DND-41 (cell line): Measurements from ENCODE around the gene SPEF2.
"Not testable (repeated sequence)": the region's sequence is repeated elsewhere in the genome, so short reads cannot be mapped to it uniquely, and the experiment has no call there.

Source experiments
- ATAC-seq: fragments of 200-7000 bp; cut with Tn5 transposase; 3 replicates; pipeline ENCODE4 v1.9.1; 2021; ENCODE audit warnings: low read depth; ENCODE audit not compliant: insufficient read depth
- DNase-seq: peaks from one replicate; pipeline ENCODE4 v3.0.0-alpha.2; 2020
- H2AFZ ChIP-seq: 2 replicates; pipeline ENCODE4 v1.6.0; 2012; ENCODE audit warnings: low read depth, low read length
- H3K27ac ChIP-seq: 2 replicates; pipeline ENCODE4 v1.5.1; 2012; ENCODE audit warnings: low read length, inconsistent platforms
- H3K27me3 ChIP-seq: fragments of 200-600 bp; sonication (generic); 2 replicates; pipeline ENCODE4 v1.6.0; 2012; ENCODE audit warnings: low read length, mild to moderate bottlenecking, inconsistent platforms; ENCODE audit not compliant: insufficient read depth, poor library complexity
- H3K36me3 ChIP-seq: 2 replicates; pipeline ENCODE4 v1.5.1; 2012; ENCODE audit warnings: low read length, inconsistent platforms; ENCODE audit not compliant: insufficient read depth
- H3K4me1 ChIP-seq: 2 replicates; pipeline ENCODE4 v1.5.1; 2012; ENCODE audit warnings: mild to moderate bottlenecking, low read length; ENCODE audit not compliant: insufficient read depth
- H3K4me2 ChIP-seq: 2 replicates; pipeline ENCODE4 v1.6.0; 2012; ENCODE audit warnings: mild to moderate bottlenecking, moderate library complexity, low read length, inconsistent platforms; ENCODE audit not compliant: insufficient read depth
- H3K4me3 ChIP-seq, 2 experiments: fragments of 200-600 bp in 1 of 2; shearing (Covaris generic) in 1 of 2; 2 replicates each; pipeline ENCODE4 v1.5.1; 2012 to 2016; ENCODE audit warnings: inconsistent platforms in 2 of 2, low read length in 2 of 2, mild to moderate bottlenecking in 2 of 2, low read depth in 1 of 2, moderate library complexity in 1 of 2
- H3K79me2 ChIP-seq: 2 replicates; pipeline ENCODE4 v1.6.0; 2012; ENCODE audit warnings: low read length, inconsistent platforms; ENCODE audit not compliant: insufficient read depth
- H3K9ac ChIP-seq: 2 replicates; pipeline ENCODE4 v1.6.0; 2012; ENCODE audit warnings: low read depth, mild to moderate bottlenecking, inconsistent platforms, low read length, moderate library complexity
- H3K9me3 ChIP-seq: 2 replicates; pipeline ENCODE4 v1.5.1; 2012; ENCODE audit warnings: low read length, moderate library complexity, mild to moderate bottlenecking, inconsistent platforms; ENCODE audit not compliant: insufficient read depth, severe bottlenecking
- H4K20me1 ChIP-seq: 2 replicates; pipeline ENCODE4 v1.6.0; 2012; ENCODE audit warnings: low read length; ENCODE audit not compliant: insufficient read depth
- CTCF ChIP-seq: IDR thresholded peaks from 2 replicates; pipeline ENCODE4 v1.5.1; 2012; ENCODE audit warnings: borderline replicate concordance, low read length, moderate library complexity, mild to moderate bottlenecking; ENCODE audit not compliant: poor library complexity, severe bottlenecking; ENCODE audit errors: extremely low read depth
- EZH2 ChIP-seq: IDR thresholded peaks from 3 replicates; pipeline ENCODE4 v1.6.1; 2012; ENCODE audit warnings: borderline replicate concordance, low read depth, mild to moderate bottlenecking, moderate library complexity, low read length, inconsistent platforms; ENCODE audit not compliant: severe bottlenecking

SPEF2 gene

DNA sequence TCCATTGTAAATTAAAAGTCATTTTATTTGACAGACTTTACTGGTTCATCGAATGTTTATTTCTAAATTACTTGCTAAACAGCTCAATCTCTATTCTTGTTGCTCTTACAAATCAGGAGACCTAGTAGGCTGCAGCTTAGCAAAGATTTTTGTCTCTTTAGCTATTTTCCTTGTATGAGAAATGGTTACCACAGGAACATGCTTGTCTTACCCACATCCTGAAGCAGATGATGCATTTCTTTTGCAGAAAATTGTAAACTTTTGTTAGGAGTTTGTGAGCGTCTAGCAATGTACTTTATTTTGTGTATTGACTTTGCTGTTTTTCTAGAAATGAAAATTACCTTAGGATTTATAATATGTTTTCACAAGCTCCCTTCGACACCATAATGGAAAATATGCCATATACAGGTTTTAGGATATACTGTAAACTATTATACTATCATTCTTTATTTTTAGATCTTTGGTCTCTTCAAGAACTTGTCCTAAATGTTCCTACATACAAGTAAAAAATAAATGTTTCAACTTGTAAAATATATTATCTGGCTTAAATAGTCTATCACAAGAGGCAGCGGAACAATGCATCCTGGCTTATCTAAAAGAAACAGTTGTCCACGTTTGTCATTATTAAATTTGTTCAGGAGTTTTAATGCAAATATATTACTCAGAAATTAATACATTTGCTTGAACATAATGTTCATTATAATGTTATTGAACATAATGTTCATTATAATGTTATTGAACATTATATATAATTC is 54.1 kb downstream of the SPEF2 start:
- TF ChIP-seq EZH2: no peak
- TF ChIP-seq CTCF: no peak
- ATAC-seq (peak; percentile 83), DNase-seq (no peak)
- peak overlapping the region; percentile 55 for H3K4me2 ChIP-seq
- no peaks in the 10 kb centered on the region for H3K27me3 ChIP-seq
- no peaks in the 10 kb centered on the region for H3K36me3 ChIP-seq
- no peaks in the 10 kb centered on the region for H3K79me2 ChIP-seq
- H3K9ac ChIP-seq: peak overlapping the region; percentile 31
- peak overlapping the region; percentile 76 for H3K27ac ChIP-seq
- H3K9me3 ChIP-seq: no peaks in the 10 kb centered on the region
- no peaks in the 10 kb centered on the region for H4K20me1 ChIP-seq
- H3K4me1 ChIP-seq: peaks cover 46% of the 10 kb centered on the region
- no peak overlapping the region for H2AFZ ChIP-seq
- H3K4me3 ChIP-seq: no peak overlapping the region

DNA sequence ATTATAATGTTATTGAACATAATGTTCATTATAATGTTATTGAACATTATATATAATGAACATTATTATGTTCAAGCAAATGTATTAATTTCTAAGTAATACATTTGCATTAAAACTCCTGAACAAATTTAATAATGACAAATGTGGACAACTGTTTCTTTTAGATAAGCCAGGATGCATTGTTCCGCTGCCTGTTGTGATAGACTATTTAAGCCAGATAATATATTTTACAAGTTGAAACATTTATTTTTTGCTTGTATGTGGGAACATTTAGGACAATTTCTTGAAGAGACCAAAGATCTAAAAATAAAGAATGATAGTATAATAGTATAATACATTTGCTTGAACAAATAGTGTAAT is 54.6 kb downstream of the SPEF2 start:
- H2AFZ ChIP-seq, H3K36me3 ChIP-seq, H3K4me2 ChIP-seq, ATAC-seq, H3K9me3 ChIP-seq, H3K79me2 ChIP-seq, H3K27me3 ChIP-seq, H4K20me1 ChIP-seq, H3K9ac ChIP-seq, H3K4me3 ChIP-seq, DNase-seq: not testable (repeated sequence)
- Histone ChIP-seq H3K4me1 (peaks cover 46% of the 10 kb centered on the region), H3K27ac (peak overlapping the region; percentile 76; the same call in 1 of the 2 replicates)

DNA sequence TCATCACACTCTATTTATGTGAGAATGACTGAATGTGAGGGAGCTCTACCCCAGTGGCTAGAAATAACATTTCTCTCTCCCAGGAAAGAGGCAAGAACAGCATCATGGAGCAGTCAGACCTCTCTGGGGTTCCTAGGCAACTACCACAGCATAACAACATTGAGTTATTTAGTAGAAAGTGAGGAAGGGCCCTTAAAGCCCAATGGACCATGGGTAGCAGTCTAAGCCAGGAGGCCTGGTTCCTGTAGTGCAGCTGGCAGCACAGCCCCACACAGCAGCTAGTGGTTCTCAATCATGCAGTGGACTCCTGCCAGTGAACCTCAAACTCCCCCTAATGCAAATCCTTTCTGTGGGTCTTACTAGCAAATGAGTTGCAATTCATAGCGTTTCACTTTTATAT is 55.3 kb downstream of the SPEF2 start:
- Histone ChIP-seq H3K4me2 (no peak overlapping the region; the same call in 1 of the 2 replicates), H3K4me1 (peaks cover 46% of the 10 kb centered on the region), H3K9ac (0 out of 2 replicates have a peak overlapping the region, but pooled peaks have one; percentile 2), H3K27me3 (no peaks in the 10 kb centered on the region), H3K36me3 (no peaks in the 10 kb centered on the region), H2AFZ (no peak overlapping the region), H3K9me3 (no peaks in the 10 kb centered on the region), H4K20me1 (no peaks in the 10 kb centered on the region), H3K4me3 (no peak overlapping the region), H3K79me2 (no peaks in the 10 kb centered on the region), H3K27ac (peak overlapping the region; percentile 55)
- ATAC-seq: peak; percentile 87
- DNase-seq: peak; percentile 67
- peak; percentile 8 for TF ChIP-seq CTCF
- no peak for TF ChIP-seq EZH2

GRCh38 chr5:35674049-35674448 is 56.4 kb downstream of the SPEF2 start:
- Histone ChIP-seq H3K9ac (no peak overlapping the region), H3K79me2 (no peaks in the 10 kb centered on the region), H3K9me3 (no peaks in the 10 kb centered on the region), H4K20me1 (no peaks in the 10 kb centered on the region), H3K27ac (peak overlapping the region; percentile 55), H3K27me3 (no peaks in the 10 kb centered on the region), H3K4me3 (no peak overlapping the region), H3K4me1 (peaks cover 47% of the 10 kb centered on the region), H3K4me2 (no peak overlapping the region), H2AFZ (no peak overlapping the region), H3K36me3 (no peaks in the 10 kb centered on the region)
- ATAC-seq (no peak), DNase-seq (no peak)
- TF ChIP-seq EZH2 (no peak), CTCF (no peak)
